Prostate gland (tissue), 2 donors: ENCODE measurements around the gene PSMA7. TPM values are rescaled to one million over a fixed set of nuclear protein-coding genes. Genes with fewer than 3 reads are reported as not detected.

ENCODE experiments used
- DNase-seq: peaks from one replicate; pipeline ENCODE4 v3.0.0-alpha.2; 2019; ENCODE audit warnings: low spot score
- H3K27ac ChIP-seq, 2 donors: fragments of 200-600 bp; sonication (generic); 2 replicates each; pipeline ENCODE4 v1.5.1; 2017 to 2019
- H3K27me3 ChIP-seq: fragments of 200-600 bp; sonication (generic); replicated peaks from 2 replicates; pipeline ENCODE4 v1.5.1; 2019; ENCODE audit not compliant: insufficient read depth
- H3K36me3 ChIP-seq, 2 donors: fragments of 200-600 bp; sonication (generic); 1 replicate in 1 of 2; 2 replicates in 1 of 2; pipeline versions ENCODE4 v1.5.1 to v1.8.1; 2017 to 2019
- H3K4me1 ChIP-seq: fragments of 200-600 bp; sonication (generic); replicated peaks from 2 replicates; pipeline ENCODE4 v1.5.1; 2019
- H3K4me3 ChIP-seq, 2 donors: fragments of 200-600 bp; sonication (generic); 2 replicates each; pipeline ENCODE4 v1.5.1; 2017 to 2019
- H3K9me3 ChIP-seq: fragments of 200-600 bp; sonication (generic); 2 replicates; pipeline ENCODE4 v1.5.1; 2017
- CTCF ChIP-seq, 4 experiments: fragments of 200-600 bp in 2 of 4; fragments of 450-650 bp in 2 of 4; sonication (generic) in 2 of 4; IDR thresholded peaks; 1 replicate in 3 of 4; 2 replicates in 1 of 4; pipeline ENCODE4 v1.5.1; 2016 to 2019; ENCODE audit warnings: antibody characterized with exemption in 4 of 4, mild to moderate bottlenecking in 2 of 4, moderate library complexity in 2 of 4
- POLR2A ChIP-seq: fragments of 450-650 bp; IDR thresholded peaks from one replicate; pipeline ENCODE4 v1.6.1; 2016; ENCODE audit warnings: antibody characterized with exemption, mild to moderate bottlenecking
- POLR2AphosphoS5 ChIP-seq: sonication (generic); formaldehyde crosslinking; IDR thresholded peaks from one replicate; pipeline ENCODE4 v1.6.1; 2017; ENCODE audit warnings: antibody characterized with exemption
- WGBS: methylation state at CpG from one replicate; pipeline ENCODE4 v1.1.5; 2018; 5-methylcytosine and 5-hydroxymethylcytosine counted together
- intact Hi-C: fragments of 100-400 bp; cut with DNase I; formaldehyde crosslinking; loops from one replicate; pipeline ENCODE4 v1.14.2; 2022
- total RNA-seq, 2 donors: library from RNA; depleted of rRNA; stranded (reverse); fragments of >200 nt; gene quantifications; one replicate each; pipeline ENCODE4 v1.1.0, GENCODE V29; 2016

PSMA7 gene
- total RNA-seq, 2 donors from 2014 or later, result 176 to 250 TPM

DNA sequence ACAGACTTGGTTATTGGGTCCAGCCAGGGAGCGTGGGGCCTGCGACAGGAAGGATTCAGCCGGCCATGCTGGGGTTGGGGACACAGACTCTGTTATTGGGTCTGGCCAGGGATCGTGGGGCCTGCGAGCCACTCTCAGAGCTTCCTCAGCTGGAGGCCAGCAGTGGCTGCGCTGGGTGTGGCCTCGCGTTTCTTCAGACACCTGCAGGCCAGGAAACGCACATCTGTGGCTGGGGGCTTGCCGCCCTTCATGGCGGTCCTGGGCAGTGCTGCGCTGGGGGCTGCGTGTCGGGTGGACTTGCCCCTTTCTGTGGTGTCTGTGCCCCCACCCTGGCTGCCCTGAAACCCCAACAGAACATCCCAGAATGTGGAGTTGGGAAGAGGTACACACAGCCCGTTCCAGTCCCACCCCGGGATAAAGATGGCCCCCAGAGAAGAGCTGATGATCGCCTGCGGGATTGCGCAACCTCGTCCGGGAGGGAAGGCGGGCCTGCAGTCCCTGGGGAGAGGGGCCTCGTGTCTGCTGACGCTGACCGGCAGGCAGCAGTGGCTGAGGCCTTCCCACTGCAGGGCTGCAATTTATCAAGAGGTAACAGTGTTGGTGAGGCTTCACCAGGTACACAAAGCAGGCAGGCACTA, 22.7 kb upstream of the PSMA7 start:
- DNase-seq, result no peak
- Histone ChIP-seq H3K9me3 (no peaks in the 10 kb centered on the region), H3K27ac (no peak overlapping the region), H3K27me3 (no peaks in the 10 kb centered on the region), H3K36me3 (peaks cover 0 to 18% of the 10 kb centered on the region in 2 donors), H3K4me3 (no peak overlapping the region), H3K4me1 (no peaks in the 10 kb centered on the region)
- 85% methylated on average over 20 of the region's 25 CpGs for WGBS
- intact Hi-C loops, result no loop called here
- TF ChIP-seq POLR2AphosphoS5 (no peak), POLR2A (no peak), CTCF (IDR thresholded peaks at IDR 0.05) (no peak)

DNA sequence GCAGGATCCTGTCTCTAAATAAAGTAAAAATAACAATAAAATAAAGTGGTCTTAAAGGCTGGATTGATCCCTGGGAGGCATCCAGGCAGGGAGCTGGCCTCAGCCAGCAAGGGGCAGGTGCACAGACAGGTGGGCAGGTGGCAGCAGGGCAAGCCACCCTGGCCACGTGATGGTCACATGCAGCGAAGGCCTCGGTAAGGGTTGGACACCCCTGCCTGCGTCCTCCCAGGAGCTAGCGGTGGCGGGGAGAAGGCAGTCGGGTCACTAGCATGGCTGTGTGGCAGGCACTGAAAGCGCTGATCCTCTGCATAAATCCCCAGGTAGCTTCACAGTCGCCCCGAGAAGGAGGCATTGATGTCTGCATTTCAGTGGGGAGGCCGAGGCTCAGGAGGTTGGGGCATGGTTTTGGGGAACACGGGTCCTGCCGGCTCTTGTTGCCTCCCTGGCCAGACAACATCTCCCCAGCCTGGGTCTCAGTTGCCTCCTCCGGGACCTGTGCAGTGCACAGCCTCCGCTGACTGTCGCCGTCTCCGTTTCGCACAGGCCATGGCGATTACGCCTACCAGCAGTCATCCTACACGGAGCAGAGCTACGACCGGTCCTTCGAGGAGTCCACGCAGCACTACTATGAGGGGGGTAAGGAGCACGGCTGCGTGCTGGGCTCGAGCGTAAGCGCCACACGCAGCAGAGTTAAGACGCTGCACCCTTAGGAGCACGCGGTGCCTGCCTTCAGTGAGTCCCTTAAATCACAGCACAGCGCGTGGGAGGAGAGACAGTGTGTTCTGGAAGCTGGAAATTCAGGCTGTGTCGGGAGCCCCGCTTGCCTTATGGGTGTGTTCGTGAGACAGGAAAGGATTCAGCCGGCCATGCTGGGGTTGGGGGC, 21.9 kb upstream of the PSMA7 start:
- H3K27me3 ChIP-seq, result no peaks in the 10 kb centered on the region
- no peak overlapping the region for H3K4me3 ChIP-seq
- WGBS, result 96% methylated on average over 41 of the region's 41 CpGs
- H3K27ac ChIP-seq, result no peak overlapping the region
- TF ChIP-seq CTCF (IDR thresholded peaks at IDR 0.05), result no peak
- no peak for TF ChIP-seq POLR2A
- no peak for TF ChIP-seq POLR2AphosphoS5
- no peaks in the 10 kb centered on the region for H3K9me3 ChIP-seq
- no peaks in the 10 kb centered on the region for H3K4me1 ChIP-seq
- intact Hi-C loops, result no loop called here
- peaks cover 0 to 22% of the 10 kb centered on the region in 2 donors for H3K36me3 ChIP-seq
- DNase-seq, result no peak

- H3K27me3 ChIP-seq, result no peaks in the 10 kb centered on the region
- no peak overlapping the region for H3K27ac ChIP-seq
- H3K4me1 ChIP-seq, result no peaks in the 10 kb centered on the region
- DNase-seq, result no peak
- TF ChIP-seq CTCF (IDR thresholded peaks at IDR 0.05) (no peak), POLR2AphosphoS5 (no peak), POLR2A (no peak)
- H3K9me3 ChIP-seq, result no peaks in the 10 kb centered on the region
- H3K4me3 ChIP-seq, result no peak overlapping the region
- intact Hi-C loops, result no loop called here
- WGBS, result 90% methylated on average over 29 of the region's 29 CpGs
- H3K36me3 ChIP-seq, result peaks cover 0 to 22% of the 10 kb centered on the region in 2 donors
These were observed 21.0 kb upstream of the PSMA7 start for GRCh38 chr20:62163986-62164762.

GRCh38 chr20:62163485-62163865, 20.3 kb upstream of the PSMA7 start:
- H3K36me3 ChIP-seq, result peaks cover 0 to 22% of the 10 kb centered on the region in 2 donors
- no peaks in the 10 kb centered on the region for H3K27me3 ChIP-seq
- whole genome bisulfite sequencing, result 93% methylated on average over 25 of the region's 25 CpGs
- no peak overlapping the region for H3K4me3 ChIP-seq
- TF ChIP-seq POLR2A (no peak), CTCF (IDR thresholded peaks at IDR 0.05) (no peak), POLR2AphosphoS5 (no peak)
- H3K4me1 ChIP-seq, result no peaks in the 10 kb centered on the region
- no peak for DNase-seq
- intact Hi-C loops, result no loop called here
- no peak overlapping the region for H3K27ac ChIP-seq
- H3K9me3 ChIP-seq, result no peaks in the 10 kb centered on the region
